GM18511 (cell line): Measurements from ENCODE around the gene ACAD8.

Experiments
- ATAC-seq: cut with Tn5 transposase; IDR thresholded peaks from one replicate; pipeline ENCODE4 v1.9.1; 2021; ENCODE audit warnings: mild to moderate bottlenecking, moderate library complexity; ENCODE audit not compliant: unreplicated experiment

Gene ACAD8

GRCh38 chr11:134253188-134253993, at the start of gene ACAD8, which contains the start of gene THYN1:
TSS of gene ACAD8 (plus strand) at chr11:134253568. CDS start at chr11:134253601, 33 bp downstream.
TSS of gene THYN1 (minus strand) at chr11:134253352. CDS start at chr11:134252882, 470 bp downstream.
- peak; percentile 99 for ATAC-seq

GRCh38 chr11:134205729-134206128, 47.6 kb upstream of the ACAD8 start:
- ATAC-seq: no peak

GRCh38 chr11:134206185-134206584, 47.2 kb upstream of the ACAD8 start:
- ATAC-seq: no peak

- no peak for ATAC-seq
These were observed 45.7 kb upstream of the ACAD8 start for GRCh38 chr11:134207538-134208239.

- no peak for ATAC-seq
These were observed 37.5 kb upstream of the ACAD8 start for GRCh38 chr11:134215836-134216235.

GRCh38 chr11:134216816-134217215, 36.6 kb upstream of the ACAD8 start:
- ATAC-seq: no peak

- ATAC-seq: no peak
These were observed 30.2 kb upstream of the ACAD8 start for GRCh38 chr11:134223121-134223520.

GRCh38 chr11:134223836-134224709, 29.3 kb upstream of the ACAD8 start, which contains the start of the genes NCAPD3 and VPS26B:
TSS of gene NCAPD3 (minus strand) at chr11:134223967. CDS start at chr11:134223926, 41 bp downstream.
TSS of gene VPS26B (plus strand) at chr11:134224671. CDS start at chr11:134225123, 452 bp downstream.
- peak; percentile 79 for ATAC-seq

GRCh38 chr11:134224710-134225664, 28.4 kb upstream of the ACAD8 start:
- ATAC-seq: peak; percentile 25

- no peak for ATAC-seq
These were observed 26.5 kb upstream of the ACAD8 start for GRCh38 chr11:134226806-134227325.

- peak; percentile 58 for ATAC-seq
These were observed 24.7 kb upstream of the ACAD8 start for GRCh38 chr11:134228625-134229024.

GRCh38 chr11:134229126-134229790, 24.1 kb upstream of the ACAD8 start:
- ATAC-seq: no peak

- ATAC-seq: no peak
These were observed 23.0 kb upstream of the ACAD8 start for GRCh38 chr11:134230339-134230738.

GRCh38 chr11:134231958-134232659, 21.3 kb upstream of the ACAD8 start:
- peak; percentile 30 for ATAC-seq

- ATAC-seq: no peak
These were observed 19.6 kb upstream of the ACAD8 start for GRCh38 chr11:134233729-134234179.

- ATAC-seq: no peak
These were observed 18.0 kb upstream of the ACAD8 start for GRCh38 chr11:134235399-134235798.

- no peak for ATAC-seq
These were observed 16.4 kb upstream of the ACAD8 start for GRCh38 chr11:134236834-134237556.

GRCh38 chr11:134237557-134237922, 15.8 kb upstream of the ACAD8 start:
- ATAC-seq: no peak
